HepG2 (cell line): ENCODE measurements around the gene SLC38A3. TPM values are rescaled to one million over a fixed set of nuclear protein-coding genes. Genes with fewer than 3 reads are reported as not detected.

Source experiments
- DMTF1 ChIP-seq: sonication (generic); formaldehyde crosslinking; IDR thresholded peaks from 2 replicates; pipeline ENCODE4 v1.4.0; 2020; ENCODE audit warnings: mild to moderate bottlenecking, missing genetic modification reagents
- KDM6A ChIP-seq: IDR thresholded peaks from 2 replicates; pipeline ENCODE4 v1.6.1; 2016; ENCODE audit warnings: low read depth
- NFYB ChIP-seq: sonication (generic); formaldehyde crosslinking; IDR thresholded peaks from 2 replicates; pipeline ENCODE4 v1.4.0; 2020; ENCODE audit warnings: missing genetic modification reagents
- NKX3-1 ChIP-seq: sonication (generic); formaldehyde crosslinking; IDR thresholded peaks from 2 replicates; pipeline ENCODE4 v1.5.0; 2020; ENCODE audit warnings: missing genetic modification reagents
- PAF1 ChIP-seq: IDR thresholded peaks from 2 replicates; pipeline ENCODE4 v1.6.1; 2016; ENCODE audit warnings: missing genetic modification reagents, missing compliant biosample characterization
- STAT6 ChIP-seq: sonication (generic); formaldehyde crosslinking; IDR thresholded peaks from 2 replicates; pipeline ENCODE4 v1.4.0; 2020; ENCODE audit warnings: missing genetic modification reagents, mild to moderate bottlenecking, borderline replicate concordance
- THAP8 ChIP-seq: sonication (generic); formaldehyde crosslinking; IDR thresholded peaks from 2 replicates; pipeline ENCODE4 v1.5.1; 2020; ENCODE audit warnings: missing genetic modification reagents, mild to moderate bottlenecking, borderline replicate concordance
- TMF1 ChIP-seq: sonication (generic); formaldehyde crosslinking; IDR thresholded peaks from 2 replicates; pipeline ENCODE4 v1.8.1; 2022; ENCODE audit warnings: low read depth, missing genetic modification reagents
- WIZ ChIP-seq: sonication (generic); formaldehyde crosslinking; IDR thresholded peaks from 2 replicates; pipeline ENCODE4 v1.5.1; 2020; ENCODE audit warnings: mild to moderate bottlenecking, missing genetic modification reagents
- ZFP37 ChIP-seq: sonication (generic); formaldehyde crosslinking; IDR thresholded peaks from 2 replicates; pipeline ENCODE4 v1.4.0; 2020; ENCODE audit warnings: missing genetic modification reagents, borderline replicate concordance
- ZMYM3 ChIP-seq: sonication (generic); formaldehyde crosslinking; IDR thresholded peaks from 2 replicates; pipeline ENCODE4 v1.5.1; 2020; ENCODE audit warnings: mild to moderate bottlenecking, missing genetic modification reagents
- ZNF276 ChIP-seq: sonication (generic); formaldehyde crosslinking; IDR thresholded peaks from 2 replicates; pipeline ENCODE4 v1.4.0; 2020; ENCODE audit warnings: mild to moderate bottlenecking, low read depth, missing genetic modification reagents
- ZNF382 ChIP-seq: sonication (generic); formaldehyde crosslinking; IDR thresholded peaks from 2 replicates; pipeline ENCODE4 v1.5.0; 2020; ENCODE audit warnings: missing genetic modification reagents, mild to moderate bottlenecking, borderline replicate concordance
- ZNF577 ChIP-seq: sonication (generic); formaldehyde crosslinking; IDR thresholded peaks from 2 replicates; pipeline ENCODE4 v1.4.0; 2020; ENCODE audit warnings: mild to moderate bottlenecking, low read depth, missing genetic modification reagents, borderline replicate concordance
- ZNF589 ChIP-seq: sonication (generic); formaldehyde crosslinking; conservative IDR thresholded peaks from 2 replicates; pipeline ENCODE4 v1.8.0; 2022; ENCODE audit warnings: mild to moderate bottlenecking, moderate library complexity, missing genetic modification reagents
- polyA plus RNA-seq, 8 experiments: library from polyadenylated mRNA; depleted of rRNA in 3 of 8; stranded (reverse) in 7 of 8; unstranded in 1 of 8; fragments of >200 nt; fragmentation: Illumina TruSeq in 4 of 8; extraction: Trizol in 4 of 8; gene quantifications; 2 replicates each; pipeline versions ENCODE4 v1.2.1 to v1.2.3, GENCODE V29; 2011 to 2016; ENCODE audit warnings: low read depth in 4 of 8, missing spikeins in 1 of 8, mixed read lengths in 1 of 8; ENCODE audit not compliant: insufficient read depth in 1 of 8
- total RNA-seq, 5 experiments: library from RNA; depleted of rRNA; stranded (reverse); fragments of >200 nt; fragmentation: Illumina TruSeq; extraction: Trizol; gene quantifications; 2 replicates each; pipeline ENCODE4 v1.2.3, GENCODE V29; 2016; ENCODE audit warnings: low read depth in 1 of 5
- TF ChIP-seq, protein P1 (sequence below): sonication (generic); formaldehyde crosslinking; IDR thresholded peaks from 2 replicates; pipeline ENCODE4 v1.5.0; 2020; ENCODE audit warnings: missing genetic modification reagents
- TF ChIP-seq, protein P2 (sequence below): sonication (generic); formaldehyde crosslinking; IDR thresholded peaks from 2 replicates; pipeline ENCODE4 v1.4.0; 2020; ENCODE audit warnings: mild to moderate bottlenecking, missing genetic modification reagents

Gene SLC38A3
- total and polyA plus RNA-seq, 2 of the 13 experiments (the other 11 are each of a cell fraction or from before 2014, with no cell fraction given), result 29.8 to 164 TPM

GRCh38 chr3:50268703-50269451 lies 63.8 kb downstream of the SLC38A3 start, which contains the start of gene SEMA3B (continued):
- TF ChIP-seq ZNF382 (CRISPR knock-in tag), result no peak
- TF ChIP-seq ZNF577, result no peak
- TF ChIP-seq ZNF276 (CRISPR knock-in tag), result no peak
- TF ChIP-seq PAF1, result no peak
- TF ChIP-seq, protein P1, sequence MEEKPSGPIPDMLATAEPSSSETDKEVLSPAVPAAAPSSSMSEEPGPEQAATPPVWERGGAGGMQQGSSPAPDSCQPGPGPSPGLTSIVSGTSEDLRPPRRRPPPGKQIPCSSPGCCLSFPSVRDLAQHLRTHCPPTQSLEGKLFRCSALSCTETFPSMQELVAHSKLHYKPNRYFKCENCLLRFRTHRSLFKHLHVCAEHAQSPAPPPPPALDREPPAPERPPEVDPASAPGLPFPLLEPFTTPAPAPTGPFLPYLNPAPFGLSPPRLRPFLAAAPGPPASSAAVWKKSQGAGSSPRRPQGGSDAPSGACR, result no peak; the same call in 1 of the 2 replicates
- TF ChIP-seq KDM6A (CRISPR knock-in tag), result no peak
- TF ChIP-seq ZNF589 (CRISPR knock-in tag), result no peak
- TF ChIP-seq WIZ (CRISPR knock-in tag), result no peak
- TF ChIP-seq ZMYM3 (CRISPR knock-in tag), result no peak
- TF ChIP-seq STAT6 (CRISPR knock-in tag), result no peak
- no peak for TF ChIP-seq DMTF1 (CRISPR knock-in tag)
- no peak for TF ChIP-seq ZFP37 (CRISPR knock-in tag)
- TF ChIP-seq NFYB (CRISPR knock-in tag), result no peak
- TF ChIP-seq, protein P2, sequence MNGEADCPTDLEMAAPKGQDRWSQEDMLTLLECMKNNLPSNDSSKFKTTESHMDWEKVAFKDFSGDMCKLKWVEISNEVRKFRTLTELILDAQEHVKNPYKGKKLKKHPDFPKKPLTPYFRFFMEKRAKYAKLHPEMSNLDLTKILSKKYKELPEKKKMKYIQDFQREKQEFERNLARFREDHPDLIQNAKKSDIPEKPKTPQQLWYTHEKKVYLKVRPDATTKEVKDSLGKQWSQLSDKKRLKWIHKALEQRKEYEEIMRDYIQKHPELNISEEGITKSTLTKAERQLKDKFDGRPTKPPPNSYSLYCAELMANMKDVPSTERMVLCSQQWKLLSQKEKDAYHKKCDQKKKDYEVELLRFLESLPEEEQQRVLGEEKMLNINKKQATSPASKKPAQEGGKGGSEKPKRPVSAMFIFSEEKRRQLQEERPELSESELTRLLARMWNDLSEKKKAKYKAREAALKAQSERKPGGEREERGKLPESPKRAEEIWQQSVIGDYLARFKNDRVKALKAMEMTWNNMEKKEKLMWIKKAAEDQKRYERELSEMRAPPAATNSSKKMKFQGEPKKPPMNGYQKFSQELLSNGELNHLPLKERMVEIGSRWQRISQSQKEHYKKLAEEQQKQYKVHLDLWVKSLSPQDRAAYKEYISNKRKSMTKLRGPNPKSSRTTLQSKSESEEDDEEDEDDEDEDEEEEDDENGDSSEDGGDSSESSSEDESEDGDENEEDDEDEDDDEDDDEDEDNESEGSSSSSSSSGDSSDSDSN (CRISPR knock-in tag), result peak; percentile 38; the same call in 1 of the 2 replicates
- TF ChIP-seq TMF1 (CRISPR knock-in tag), result 0 out of 2 replicates have a peak, but pooled peaks have one; percentile 61
- no peak for TF ChIP-seq NKX3-1 (CRISPR knock-in tag)
- no peak for TF ChIP-seq THAP8 (CRISPR knock-in tag)
